ENCODE results near the gene GAB4.
"Not testable (repeated sequence)": the region's sequence is repeated elsewhere in the genome, so short reads cannot be mapped to it uniquely, and the experiment has no call there.

Gene GAB4, protein sequence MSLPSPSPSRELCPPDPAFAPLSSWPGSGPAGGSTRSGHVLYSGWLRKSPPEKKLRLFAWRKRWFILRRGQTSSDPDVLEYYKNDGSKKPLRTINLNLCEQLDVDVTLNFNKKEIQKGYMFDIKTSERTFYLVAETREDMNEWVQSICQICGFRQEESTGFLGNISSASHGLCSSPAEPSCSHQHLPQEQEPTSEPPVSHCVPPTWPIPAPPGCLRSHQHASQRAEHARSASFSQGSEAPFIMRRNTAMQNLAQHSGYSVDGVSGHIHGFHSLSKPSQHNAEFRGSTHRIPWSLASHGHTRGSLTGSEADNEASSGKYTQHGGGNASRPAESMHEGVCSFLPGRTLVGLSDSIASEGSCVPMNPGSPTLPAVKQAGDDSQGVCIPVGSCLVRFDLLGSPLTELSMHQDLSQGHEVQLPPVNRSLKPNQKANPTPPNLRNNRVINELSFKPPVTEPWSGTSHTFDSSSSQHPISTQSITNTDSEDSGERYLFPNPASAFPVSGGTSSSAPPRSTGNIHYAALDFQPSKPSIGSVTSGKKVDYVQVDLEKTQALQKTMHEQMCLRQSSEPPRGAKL

DNA sequence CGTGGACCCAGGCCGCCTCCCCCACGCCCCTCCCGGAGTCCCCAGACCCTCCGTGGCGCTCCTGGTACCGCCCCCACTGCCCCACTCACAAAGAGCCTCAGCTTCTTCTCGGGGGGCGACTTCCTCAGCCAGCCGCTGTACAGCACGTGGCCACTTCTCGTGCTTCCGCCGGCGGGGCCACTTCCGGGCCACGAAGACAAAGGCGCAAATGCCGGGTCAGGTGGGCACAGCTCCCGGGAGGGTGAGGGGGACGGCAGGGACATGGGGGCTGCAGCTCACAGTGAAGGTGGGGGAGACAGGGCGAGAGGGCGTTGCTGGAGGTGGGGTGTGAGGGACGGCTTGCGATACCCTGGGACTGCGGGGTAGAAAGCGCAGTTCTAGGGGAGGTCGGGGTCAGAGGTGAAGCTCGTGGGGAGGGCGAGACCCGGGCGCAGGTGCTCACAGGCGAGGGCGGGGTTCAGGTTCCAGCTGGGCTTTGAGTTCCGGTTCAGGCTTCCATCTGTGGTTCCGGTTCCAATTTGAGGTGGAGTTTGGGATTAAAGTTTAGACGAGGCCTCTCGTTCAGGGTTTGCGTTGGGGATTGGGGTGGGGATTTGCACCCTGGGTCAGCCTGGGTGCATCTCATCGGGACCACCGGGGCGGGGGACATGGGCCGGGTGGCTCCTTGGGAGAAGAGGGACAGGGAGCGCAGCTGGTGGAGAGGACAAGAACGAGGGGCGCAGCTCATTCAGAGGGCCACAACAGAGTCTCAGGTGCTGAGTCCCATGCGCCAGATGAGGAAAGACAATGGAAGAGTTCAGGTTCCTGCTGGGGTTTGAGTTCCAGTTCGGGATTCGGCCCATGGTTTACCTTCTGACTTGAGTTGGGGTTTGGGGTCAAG is at the start of gene GAB4:
TSS of gene GAB4 (minus strand) at position 371 of the 880 bp plus-strand sequence. CDS start at position 263, 108 bp downstream.
- Mint-ChIP-seq H3K36me3 (ENCODE audit: low read depth) (no peaks in the 10 kb centered on the region), H3K4me1 (ENCODE audit: low read depth) (no peaks in the 10 kb centered on the region), H3K4me3 (no peak within 1 kb of the TSS), H3K27me3 (ENCODE audit: low read depth) (peaks cover 8% of the 10 kb centered on the region), H3K9me3 (peaks cover 6% of the 10 kb centered on the region), H3K27ac (no peak within 1 kb of the TSS)
- DNase-seq (ENCODE audit: low spot score): no peak

DNA sequence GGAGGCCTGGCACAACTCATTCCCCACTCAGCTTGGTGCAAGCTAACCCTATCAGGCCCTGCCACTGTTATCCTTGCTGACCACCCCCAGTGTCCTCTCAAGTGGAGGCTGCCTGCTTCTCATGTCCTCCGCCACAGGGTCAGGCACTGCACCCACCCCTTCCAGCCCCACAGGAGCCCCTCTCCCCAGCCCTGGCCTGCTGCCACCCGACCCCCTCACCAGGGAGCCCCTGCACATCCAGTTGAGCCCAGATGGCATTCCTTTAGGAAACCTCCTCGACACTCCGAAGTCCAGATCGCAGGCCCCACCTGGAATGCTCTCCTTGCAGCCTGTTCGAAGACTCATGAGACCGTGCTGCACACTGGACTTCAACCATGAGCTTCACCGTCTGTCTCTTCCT is 48.8 kb upstream of the GAB4 start:
- H3K4me3 Mint-ChIP-seq: no peak overlapping the region
- H3K4me1 Mint-ChIP-seq (ENCODE audit: low read depth): peaks cover 2% of the 10 kb centered on the region
- H3K27ac Mint-ChIP-seq: no peak overlapping the region
- H3K27me3 Mint-ChIP-seq (ENCODE audit: low read depth): peaks cover 1% of the 10 kb centered on the region
- H3K9me3 Mint-ChIP-seq: no peaks in the 10 kb centered on the region
- no peaks in the 10 kb centered on the region for H3K36me3 Mint-ChIP-seq (ENCODE audit: low read depth)
- DNase-seq (ENCODE audit: low spot score): no peak

DNA sequence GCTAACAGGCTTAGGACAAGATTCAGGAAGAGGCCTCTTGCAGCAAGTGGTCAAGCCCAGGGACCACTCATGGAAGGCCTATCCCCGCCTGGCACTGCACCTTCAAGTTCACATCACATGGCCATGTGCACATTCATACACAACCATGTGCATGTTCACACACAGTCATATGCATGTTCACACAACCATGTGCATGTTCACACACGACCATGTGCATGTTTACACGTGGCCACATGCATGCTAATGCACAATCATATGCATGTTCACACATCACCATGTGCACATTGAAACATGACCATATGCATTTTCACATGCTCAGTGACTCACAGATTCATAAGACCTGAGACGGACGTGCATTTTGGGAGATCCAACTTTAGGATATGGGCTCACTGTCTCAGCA is 48.0 kb upstream of the GAB4 start:
- Mint-ChIP-seq H3K27me3 (ENCODE audit: low read depth) (peaks cover 1% of the 10 kb centered on the region), H3K36me3 (ENCODE audit: low read depth) (no peaks in the 10 kb centered on the region), H3K4me3 (no peak overlapping the region), H3K27ac (no peak overlapping the region), H3K9me3 (no peaks in the 10 kb centered on the region), H3K4me1 (ENCODE audit: low read depth) (peaks cover 2% of the 10 kb centered on the region)
- DNase-seq (ENCODE audit: low spot score): no peak

DNA sequence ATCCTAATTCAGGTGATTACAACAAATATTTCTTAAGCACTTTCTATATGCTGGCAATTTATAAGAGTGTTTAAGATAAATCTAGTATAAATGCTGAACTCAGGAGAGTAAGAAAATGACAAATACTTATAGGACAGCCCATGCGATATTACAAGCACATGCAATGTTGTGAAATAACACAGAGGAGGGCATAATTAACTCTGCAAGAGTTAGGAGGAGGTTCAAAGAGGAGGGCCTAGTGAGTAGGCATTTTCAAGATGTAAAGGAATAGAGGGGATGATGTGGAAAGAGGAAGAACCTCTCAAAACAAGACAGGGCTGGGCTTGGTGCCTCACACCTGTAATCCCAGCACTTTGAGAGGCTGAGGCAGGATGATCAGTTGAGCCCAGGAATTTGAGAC is 39.6 kb upstream of the GAB4 start:
- Mint-ChIP-seq H3K4me3 (no peak overlapping the region), H3K27me3 (ENCODE audit: low read depth) (peaks cover 6% of the 10 kb centered on the region), H3K27ac (no peak overlapping the region), H3K36me3 (ENCODE audit: low read depth) (no peaks in the 10 kb centered on the region), H3K9me3 (no peaks in the 10 kb centered on the region), H3K4me1 (ENCODE audit: low read depth) (no peaks in the 10 kb centered on the region)
- no peak for DNase-seq (ENCODE audit: low spot score)

DNA sequence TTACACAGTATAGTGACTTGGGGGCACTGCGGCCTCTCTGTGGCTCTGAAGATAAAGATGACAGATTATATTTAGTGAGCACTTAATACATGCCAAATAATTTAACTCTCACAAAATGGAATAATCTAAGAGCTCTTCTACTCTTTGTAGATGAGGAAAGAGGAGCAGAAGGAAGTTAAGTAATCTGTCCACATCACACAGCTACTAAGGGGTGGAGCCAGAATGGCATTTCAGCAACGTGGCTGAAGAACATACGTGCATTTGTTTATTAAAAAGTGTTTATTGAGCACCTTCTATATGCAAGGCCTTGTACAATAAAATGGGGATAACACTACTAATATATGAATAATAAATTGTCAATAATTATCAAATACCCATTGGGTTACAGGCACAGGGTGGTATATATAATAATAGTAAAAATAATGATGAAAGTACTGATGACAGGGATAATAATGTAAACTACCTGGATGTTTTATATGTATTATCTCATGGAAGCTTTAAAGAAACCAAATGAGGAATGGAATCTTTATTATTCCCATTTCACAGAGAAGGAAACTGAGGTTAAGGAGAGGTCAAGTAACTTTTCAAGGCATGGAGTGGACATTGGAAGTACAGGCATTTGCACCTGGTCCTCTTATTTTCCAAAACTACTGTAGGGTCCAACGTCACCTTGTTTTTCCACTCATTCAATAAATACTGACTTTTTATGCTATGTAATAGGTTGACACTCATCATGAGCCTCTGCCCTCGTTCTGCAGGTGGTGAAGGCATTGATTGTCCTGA is 38.7 kb upstream of the GAB4 start:
- Mint-ChIP-seq H3K4me3 (no peak overlapping the region), H3K4me1 (ENCODE audit: low read depth) (no peaks in the 10 kb centered on the region), H3K27ac (no peak overlapping the region), H3K27me3 (ENCODE audit: low read depth) (peaks cover 6% of the 10 kb centered on the region), H3K9me3 (no peaks in the 10 kb centered on the region), H3K36me3 (ENCODE audit: low read depth) (no peaks in the 10 kb centered on the region)
- DNase-seq (ENCODE audit: low spot score): no peak

DNA sequence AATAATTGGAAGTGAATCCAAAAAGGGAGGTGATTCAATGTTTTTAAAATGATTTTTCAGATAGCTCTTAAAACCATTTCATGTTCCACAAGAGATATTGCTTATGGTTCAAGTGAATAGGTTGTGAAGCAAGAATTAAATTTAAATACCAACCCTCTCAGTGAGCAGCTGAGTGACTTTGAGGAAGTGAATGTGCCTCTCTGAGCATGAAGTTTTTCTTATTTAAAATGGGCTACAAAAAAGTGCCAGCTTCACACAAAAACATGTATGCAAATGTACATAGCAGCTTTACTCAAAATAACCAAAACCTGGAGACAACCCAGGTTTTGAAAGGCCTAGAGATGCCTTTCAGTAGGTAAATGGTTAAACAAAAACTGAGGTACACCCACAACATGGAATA is 35.5 kb upstream of the GAB4 start:
- no peak for DNase-seq (ENCODE audit: low spot score)
- no peak overlapping the region for H3K4me3 Mint-ChIP-seq
- H3K27me3 Mint-ChIP-seq (ENCODE audit: low read depth): peaks cover 6% of the 10 kb centered on the region
- H3K4me1 Mint-ChIP-seq (ENCODE audit: low read depth): no peaks in the 10 kb centered on the region
- no peaks in the 10 kb centered on the region for H3K36me3 Mint-ChIP-seq (ENCODE audit: low read depth)
- H3K27ac Mint-ChIP-seq: no peak overlapping the region
- H3K9me3 Mint-ChIP-seq: no peaks in the 10 kb centered on the region

DNA sequence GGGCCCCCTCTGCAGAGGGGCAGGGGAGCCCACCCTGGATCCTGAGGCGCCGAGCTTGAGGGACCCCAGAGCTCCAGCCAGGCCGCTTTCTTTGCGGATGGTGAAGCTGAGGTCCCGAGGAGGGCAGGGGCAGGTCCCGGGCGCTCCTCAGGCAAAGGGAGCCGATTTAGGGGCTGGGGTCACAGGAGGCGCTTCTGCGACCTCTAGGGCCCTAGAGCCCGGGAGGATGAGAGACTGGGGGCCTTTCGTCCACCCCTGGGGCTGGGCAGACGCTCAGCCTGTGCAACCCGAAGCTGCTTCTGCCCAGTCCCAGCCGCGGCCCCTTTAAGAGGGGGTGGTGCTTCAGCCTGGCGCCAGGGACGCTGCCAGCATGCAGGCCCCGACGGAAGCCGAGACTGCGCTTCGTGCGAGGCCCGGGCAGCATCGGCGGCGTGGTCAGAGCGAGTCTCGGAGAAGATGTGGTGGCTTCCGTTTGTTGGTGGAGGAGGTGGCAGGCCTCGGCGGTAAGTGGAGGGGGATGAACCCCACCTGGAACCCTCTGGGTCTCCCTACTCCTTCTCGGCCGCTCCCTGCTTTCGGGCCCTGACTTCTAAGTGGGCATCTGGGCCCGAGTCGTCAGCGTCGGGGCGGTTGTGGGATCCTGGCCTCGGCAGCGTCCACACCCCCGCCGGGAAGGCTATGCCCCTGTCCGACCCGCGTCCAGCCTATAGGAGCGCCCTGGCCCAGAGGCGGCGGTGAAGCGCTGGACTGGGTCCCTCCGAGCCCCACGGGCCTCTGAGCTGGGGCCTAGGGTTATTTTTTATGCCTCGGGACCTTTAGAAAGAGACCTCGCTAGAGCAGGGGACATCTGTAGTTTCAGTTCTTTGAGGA is 29.1 kb upstream of the GAB4 start:
- Mint-ChIP-seq H3K27ac (peak overlapping the region; percentile 26), H3K27me3 (ENCODE audit: low read depth) (peaks cover 20% of the 10 kb centered on the region), H3K4me3 (peak overlapping the region; percentile 55)
- H3K9me3 Mint-ChIP-seq; DNase-seq (ENCODE audit: low spot score); H3K36me3 Mint-ChIP-seq (ENCODE audit: low read depth); H3K4me1 Mint-ChIP-seq (ENCODE audit: low read depth): not testable (repeated sequence)

DNA sequence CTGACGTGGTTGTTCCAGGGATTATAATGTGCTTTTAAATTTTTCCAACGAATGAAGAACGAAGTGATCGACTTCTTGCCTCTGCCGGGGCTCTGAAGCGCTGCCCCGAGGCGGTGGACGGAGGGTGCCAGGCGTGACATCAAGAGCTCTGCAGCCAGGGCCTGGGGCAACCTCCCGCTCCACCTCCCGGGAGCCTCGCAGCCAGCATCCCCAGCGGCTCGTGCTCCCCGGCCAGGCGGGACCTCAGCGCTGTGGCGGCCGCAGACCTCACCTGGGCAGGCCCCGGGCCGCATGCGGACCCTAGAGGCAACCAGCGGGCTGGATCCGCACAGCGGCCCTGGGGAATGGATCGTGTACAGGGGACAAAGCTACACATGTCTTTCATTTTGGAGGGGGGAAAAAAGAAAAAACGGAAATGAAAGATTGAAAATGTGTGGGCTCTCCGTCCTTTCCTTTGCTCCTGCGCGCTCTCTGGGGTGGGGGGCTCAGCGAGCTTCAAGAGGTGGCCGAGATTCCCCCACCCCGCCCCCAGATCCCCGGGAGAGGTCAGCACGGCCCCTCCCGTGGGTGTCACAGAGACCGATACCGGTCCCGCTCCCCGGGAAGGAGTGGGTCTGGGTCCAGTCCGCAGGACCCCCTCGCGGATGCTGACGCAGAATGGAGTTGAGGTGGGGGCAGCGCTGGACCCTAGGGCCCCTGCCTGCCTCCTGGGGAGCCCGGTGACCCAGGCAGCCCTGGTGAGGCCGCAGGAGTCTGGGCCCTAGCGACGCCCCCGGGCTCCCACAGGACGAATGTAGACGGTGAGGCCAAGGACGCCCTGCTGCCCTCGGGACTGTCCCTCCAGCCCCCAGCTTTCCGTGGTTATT is 28.2 kb upstream of the GAB4 start:
- peak overlapping the region; percentile 41 for H3K27ac Mint-ChIP-seq
- H3K27me3 Mint-ChIP-seq (ENCODE audit: low read depth): peaks cover 20% of the 10 kb centered on the region
- H3K4me1 Mint-ChIP-seq (ENCODE audit: low read depth); H3K9me3 Mint-ChIP-seq; H3K36me3 Mint-ChIP-seq (ENCODE audit: low read depth); DNase-seq (ENCODE audit: low spot score): not testable (repeated sequence)
- peak overlapping the region; percentile 38 for H3K4me3 Mint-ChIP-seq

DNA sequence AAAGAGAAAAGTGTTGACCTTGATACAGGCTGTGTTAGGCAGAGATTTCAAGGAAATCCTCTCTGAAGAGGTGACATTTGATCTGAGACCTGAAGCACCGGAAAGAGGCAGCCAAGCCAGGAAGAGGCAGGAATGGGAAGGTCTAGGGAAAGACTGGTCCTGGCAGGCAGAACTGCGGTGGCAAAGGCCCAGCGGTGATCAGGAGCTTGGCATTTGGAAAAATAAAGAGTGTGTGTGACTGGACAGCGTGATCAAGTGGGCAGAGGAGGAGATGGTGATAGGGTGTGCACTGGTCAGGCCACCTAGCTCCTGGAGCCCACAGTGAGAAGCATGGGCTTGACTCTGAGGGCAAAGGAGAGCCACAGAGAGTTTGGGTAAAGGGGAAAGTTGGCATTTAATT is 27.2 kb upstream of the GAB4 start:
- H3K4me3 Mint-ChIP-seq: no peak overlapping the region
- peaks cover 2% of the 10 kb centered on the region for H3K4me1 Mint-ChIP-seq (ENCODE audit: low read depth)
- no peak overlapping the region for H3K27ac Mint-ChIP-seq
- no peaks in the 10 kb centered on the region for H3K9me3 Mint-ChIP-seq
- H3K36me3 Mint-ChIP-seq (ENCODE audit: low read depth): no peaks in the 10 kb centered on the region
- H3K27me3 Mint-ChIP-seq (ENCODE audit: low read depth): peaks cover 20% of the 10 kb centered on the region
- no peak for DNase-seq (ENCODE audit: low spot score)

DNA sequence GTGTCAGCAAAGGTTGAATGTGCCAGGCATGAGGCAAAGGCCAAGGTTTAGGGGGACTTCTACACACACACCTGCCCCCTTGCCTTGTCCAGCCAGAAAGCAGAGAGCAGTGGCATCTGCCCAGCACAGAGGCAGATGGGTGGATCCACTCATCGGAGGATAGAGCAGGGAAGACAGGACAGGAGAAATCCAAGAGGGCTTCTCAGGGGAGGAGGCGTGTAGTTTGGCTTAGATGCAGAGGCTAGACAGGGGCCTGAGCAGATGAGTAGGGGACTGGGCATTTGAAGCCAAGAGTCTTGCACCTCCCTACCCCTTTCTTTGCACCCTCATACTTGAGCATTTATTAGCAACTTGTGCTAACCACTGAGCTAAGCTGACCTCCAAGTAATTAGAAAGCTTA is 26.5 kb upstream of the GAB4 start:
- H3K4me3 Mint-ChIP-seq; H3K9me3 Mint-ChIP-seq; H3K4me1 Mint-ChIP-seq (ENCODE audit: low read depth); H3K27ac Mint-ChIP-seq; DNase-seq (ENCODE audit: low spot score); H3K36me3 Mint-ChIP-seq (ENCODE audit: low read depth): not testable (repeated sequence)
- peaks cover 20% of the 10 kb centered on the region for H3K27me3 Mint-ChIP-seq (ENCODE audit: low read depth)

DNA sequence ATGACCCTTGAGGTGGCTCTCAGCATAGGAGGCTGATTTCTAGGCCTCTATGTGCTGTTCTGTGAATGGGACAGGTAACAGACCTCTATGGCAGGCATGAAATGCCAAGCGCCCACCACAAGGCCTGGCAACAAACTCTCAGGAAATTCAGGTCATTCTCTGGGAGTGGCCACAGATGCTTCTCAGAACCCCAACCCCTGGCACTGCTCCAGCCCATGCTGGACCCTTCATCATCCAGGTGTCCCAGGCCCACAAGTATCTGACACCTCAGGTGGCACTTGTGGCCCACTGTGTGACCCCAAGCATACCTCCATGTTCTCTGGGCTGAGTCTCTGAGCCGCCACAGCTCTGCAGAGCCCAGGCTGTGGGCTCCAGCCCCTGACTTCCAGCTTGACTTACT is 24.3 kb upstream of the GAB4 start:
- H3K27ac Mint-ChIP-seq; H3K36me3 Mint-ChIP-seq (ENCODE audit: low read depth); H3K4me3 Mint-ChIP-seq; H3K4me1 Mint-ChIP-seq (ENCODE audit: low read depth); DNase-seq (ENCODE audit: low spot score); H3K9me3 Mint-ChIP-seq: not testable (repeated sequence)
- H3K27me3 Mint-ChIP-seq (ENCODE audit: low read depth): peaks cover 17% of the 10 kb centered on the region

DNA sequence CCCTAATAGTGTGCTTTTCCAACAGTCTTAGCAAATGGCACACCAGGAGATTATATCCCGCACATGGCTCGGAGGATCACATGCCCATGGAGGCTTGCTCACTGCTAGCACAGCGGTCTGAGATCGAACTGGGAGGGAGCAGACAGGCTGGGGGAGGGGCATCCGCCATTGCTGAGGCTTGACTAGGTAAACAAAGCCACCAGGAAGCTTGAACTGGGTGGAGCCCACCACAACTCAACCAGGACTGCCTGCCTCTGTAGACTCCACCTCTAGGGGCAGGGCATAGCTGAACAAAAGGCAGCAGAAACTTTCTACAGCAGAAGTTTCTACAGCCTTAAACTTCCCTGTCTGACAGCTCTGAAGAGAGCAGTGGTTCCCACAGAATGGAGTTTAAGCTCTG is 16.4 kb upstream of the GAB4 start:
- peaks cover 31% of the 10 kb centered on the region for H3K27me3 Mint-ChIP-seq (ENCODE audit: low read depth)
- H3K9me3 Mint-ChIP-seq; H3K4me1 Mint-ChIP-seq (ENCODE audit: low read depth); H3K4me3 Mint-ChIP-seq; H3K36me3 Mint-ChIP-seq (ENCODE audit: low read depth); DNase-seq (ENCODE audit: low spot score); H3K27ac Mint-ChIP-seq: not testable (repeated sequence)
